Activated naive CD8-positive, alpha-beta T cell treated with anti-CD3 and anti-CD28 coated beads, Interleukin-2, amount 50 U/mL, for 24 hours (primary cell): Measurements from ENCODE around the gene CNTNAP2.

Source experiments
- ATAC-seq: fragments of 150-1000 bp; cut with Tn5 transposase; one replicate; pipeline ENCODE4 v1.10.0; 2021
- DNase-seq: peaks from one replicate; pipeline ENCODE4 v3.0.0; 2021
- H3K27ac Mint-ChIP-seq: one replicate; pipeline ENCODE4 v1.8.0; 2021; ENCODE audit warnings: mild to moderate bottlenecking, mixed read lengths
- H3K27me3 Mint-ChIP-seq: one replicate; pipeline ENCODE4 v1.8.0; 2021; ENCODE audit warnings: mixed read lengths
- H3K36me3 Mint-ChIP-seq: one replicate; pipeline ENCODE4 v1.8.0; 2021; ENCODE audit warnings: low read depth, mixed read lengths
- H3K4me1 Mint-ChIP-seq: one replicate; pipeline ENCODE4 v1.8.0; 2021; ENCODE audit warnings: mixed read lengths
- H3K4me3 Mint-ChIP-seq: one replicate; pipeline ENCODE4 v1.8.0; 2021; ENCODE audit warnings: mild to moderate bottlenecking, moderate library complexity, mixed read lengths
- H3K9me3 Mint-ChIP-seq: one replicate; pipeline ENCODE4 v1.8.0; 2021; ENCODE audit warnings: mixed read lengths

The CNTNAP2 gene

GRCh38 chr7:148466120-148466519 lies 2349.5 kb downstream of the CNTNAP2 start:
- H3K4me3 Mint-ChIP-seq = no peak overlapping the region
- no peaks in the 10 kb centered on the region for H3K4me1 Mint-ChIP-seq
- H3K36me3 Mint-ChIP-seq = no peaks in the 10 kb centered on the region
- H3K27ac Mint-ChIP-seq = no peak overlapping the region
- no peaks in the 10 kb centered on the region for H3K27me3 Mint-ChIP-seq
- DNase-seq = no peak
- peaks cover 11% of the 10 kb centered on the region for H3K9me3 Mint-ChIP-seq
- ATAC-seq = no peak

- ATAC-seq (no peak), DNase-seq (no peak)
- Mint-ChIP-seq H3K27ac (no peak overlapping the region), H3K4me1 (no peaks in the 10 kb centered on the region), H3K27me3 (peaks cover 6% of the 10 kb centered on the region), H3K9me3 (no peaks in the 10 kb centered on the region), H3K4me3 (no peak overlapping the region), H3K36me3 (no peaks in the 10 kb centered on the region)
Measured at GRCh38 chr7:148468700-148469098, 2352.1 kb downstream of the CNTNAP2 start.
